ENCODE measurements around the gene SYPL1. TPM values are rescaled to one million over a fixed set of nuclear protein-coding genes. Genes with fewer than 3 reads are reported as not detected.

SYPL1 gene
- polyA plus RNA-seq, 1 donor from 2014 or later: 17.4 TPM

DNA sequence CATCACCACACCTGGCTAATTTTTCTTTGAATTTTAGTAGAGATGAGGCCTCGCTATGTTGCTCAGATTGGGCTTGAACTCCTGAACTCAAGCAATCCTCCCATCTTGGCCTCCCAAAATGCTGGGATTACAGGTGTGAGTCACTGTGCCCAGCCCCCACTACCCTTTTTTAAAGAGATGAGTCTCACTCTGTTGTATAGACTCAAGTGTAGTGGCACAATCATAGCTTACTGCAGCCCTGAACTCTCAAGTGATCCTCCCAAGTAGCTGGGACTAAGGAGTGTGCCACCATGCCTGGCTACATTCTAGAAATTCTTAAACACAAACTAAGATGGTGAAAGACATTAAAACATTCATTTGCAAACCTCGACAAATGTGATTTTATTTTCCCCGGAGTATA is 12.6 kb downstream of the SYPL1 start:
- H3K79me2 ChIP-seq (replicated peaks; ENCODE audit: insufficient read depth, low read length): peaks cover 5% of the 10 kb centered on the region

DNA sequence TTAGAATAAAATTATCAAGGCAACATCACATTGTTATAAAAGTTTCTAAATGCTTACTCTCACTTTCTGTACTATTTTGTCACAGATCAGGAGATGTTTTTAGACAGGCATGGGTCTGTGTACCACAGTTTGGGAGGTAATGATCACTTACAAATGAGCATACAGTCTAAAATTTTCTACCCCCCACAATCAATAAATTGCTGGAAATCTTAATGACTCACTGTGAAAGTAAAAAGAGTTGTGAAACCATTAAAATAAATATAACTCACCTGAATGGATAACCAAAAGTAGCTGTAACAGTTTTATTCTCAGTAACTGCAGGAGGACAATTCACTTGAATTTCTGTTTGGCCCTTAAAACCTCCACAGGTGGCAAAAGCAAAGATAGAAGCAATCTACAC is 13.2 kb downstream of the SYPL1 start:
- Histone ChIP-seq H3K9me2 (ENCODE audit: insufficient read depth, low read length) (no peaks in the 10 kb centered on the region), H3K9ac (ENCODE audit: low read length) (no peak overlapping the region), H3K79me2 (replicated peaks; ENCODE audit: insufficient read depth, low read length) (peaks cover 5% of the 10 kb centered on the region), H3K9me3 (ENCODE audit: low read length) (no peaks in the 10 kb centered on the region), H3K4me3 (ENCODE audit: low read length) (no peak overlapping the region), H4K20me1 (ENCODE audit: insufficient read depth) (no peaks in the 10 kb centered on the region), H3K27ac (ENCODE audit: low read length) (no peak overlapping the region), H3K27me3 (ENCODE audit: insufficient read depth, low read depth, low read length) (no peaks in the 10 kb centered on the region), H2AFZ (ENCODE audit: low read depth, low read length) (no peak overlapping the region), H3K36me3 (ENCODE audit: insufficient read depth, low read length) (no peaks in the 10 kb centered on the region), H3K4me2 (ENCODE audit: low read length) (no peak overlapping the region), H3F3A (ENCODE audit: insufficient read depth, low read length, poor library complexity, severe bottlenecking) (no peaks in the 10 kb centered on the region)
- TF ChIP-seq SMC3 (conservative IDR thresholded peaks at IDR 0.05; ENCODE audit: poor library complexity) (no peak), TAF1 (IDR thresholded peaks at IDR 0.05; ENCODE audit: low read depth) (no peak), RAD21 (conservative IDR thresholded peaks at IDR 0.05) (no peak), POLR2AphosphoS5 (IDR thresholded peaks at IDR 0.05) (no peak), EP300 (conservative IDR thresholded peaks at IDR 0.05; ENCODE audit: poor library complexity, severe bottlenecking) (no peak), EZH2 (IDR thresholded peaks at IDR 0.05; ENCODE audit: borderline replicate concordance, insufficient read depth, low read length, poor library complexity, severe bottlenecking) (no peak), MXI1 (conservative IDR thresholded peaks at IDR 0.05; ENCODE audit: poor library complexity, severe bottlenecking) (no peak)
- TF ChIP-seq, protein P1, sequence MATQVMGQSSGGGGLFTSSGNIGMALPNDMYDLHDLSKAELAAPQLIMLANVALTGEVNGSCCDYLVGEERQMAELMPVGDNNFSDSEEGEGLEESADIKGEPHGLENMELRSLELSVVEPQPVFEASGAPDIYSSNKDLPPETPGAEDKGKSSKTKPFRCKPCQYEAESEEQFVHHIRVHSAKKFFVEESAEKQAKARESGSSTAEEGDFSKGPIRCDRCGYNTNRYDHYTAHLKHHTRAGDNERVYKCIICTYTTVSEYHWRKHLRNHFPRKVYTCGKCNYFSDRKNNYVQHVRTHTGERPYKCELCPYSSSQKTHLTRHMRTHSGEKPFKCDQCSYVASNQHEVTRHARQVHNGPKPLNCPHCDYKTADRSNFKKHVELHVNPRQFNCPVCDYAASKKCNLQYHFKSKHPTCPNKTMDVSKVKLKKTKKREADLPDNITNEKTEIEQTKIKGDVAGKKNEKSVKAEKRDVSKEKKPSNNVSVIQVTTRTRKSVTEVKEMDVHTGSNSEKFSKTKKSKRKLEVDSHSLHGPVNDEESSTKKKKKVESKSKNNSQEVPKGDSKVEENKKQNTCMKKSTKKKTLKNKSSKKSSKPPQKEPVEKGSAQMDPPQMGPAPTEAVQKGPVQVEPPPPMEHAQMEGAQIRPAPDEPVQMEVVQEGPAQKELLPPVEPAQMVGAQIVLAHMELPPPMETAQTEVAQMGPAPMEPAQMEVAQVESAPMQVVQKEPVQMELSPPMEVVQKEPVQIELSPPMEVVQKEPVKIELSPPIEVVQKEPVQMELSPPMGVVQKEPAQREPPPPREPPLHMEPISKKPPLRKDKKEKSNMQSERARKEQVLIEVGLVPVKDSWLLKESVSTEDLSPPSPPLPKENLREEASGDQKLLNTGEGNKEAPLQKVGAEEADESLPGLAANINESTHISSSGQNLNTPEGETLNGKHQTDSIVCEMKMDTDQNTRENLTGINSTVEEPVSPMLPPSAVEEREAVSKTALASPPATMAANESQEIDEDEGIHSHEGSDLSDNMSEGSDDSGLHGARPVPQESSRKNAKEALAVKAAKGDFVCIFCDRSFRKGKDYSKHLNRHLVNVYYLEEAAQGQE (IDR thresholded peaks at IDR 0.05; ENCODE audit: borderline replicate concordance): no peak
- TF ChIP-seq, protein P2, sequence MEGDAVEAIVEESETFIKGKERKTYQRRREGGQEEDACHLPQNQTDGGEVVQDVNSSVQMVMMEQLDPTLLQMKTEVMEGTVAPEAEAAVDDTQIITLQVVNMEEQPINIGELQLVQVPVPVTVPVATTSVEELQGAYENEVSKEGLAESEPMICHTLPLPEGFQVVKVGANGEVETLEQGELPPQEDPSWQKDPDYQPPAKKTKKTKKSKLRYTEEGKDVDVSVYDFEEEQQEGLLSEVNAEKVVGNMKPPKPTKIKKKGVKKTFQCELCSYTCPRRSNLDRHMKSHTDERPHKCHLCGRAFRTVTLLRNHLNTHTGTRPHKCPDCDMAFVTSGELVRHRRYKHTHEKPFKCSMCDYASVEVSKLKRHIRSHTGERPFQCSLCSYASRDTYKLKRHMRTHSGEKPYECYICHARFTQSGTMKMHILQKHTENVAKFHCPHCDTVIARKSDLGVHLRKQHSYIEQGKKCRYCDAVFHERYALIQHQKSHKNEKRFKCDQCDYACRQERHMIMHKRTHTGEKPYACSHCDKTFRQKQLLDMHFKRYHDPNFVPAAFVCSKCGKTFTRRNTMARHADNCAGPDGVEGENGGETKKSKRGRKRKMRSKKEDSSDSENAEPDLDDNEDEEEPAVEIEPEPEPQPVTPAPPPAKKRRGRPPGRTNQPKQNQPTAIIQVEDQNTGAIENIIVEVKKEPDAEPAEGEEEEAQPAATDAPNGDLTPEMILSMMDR (IDR thresholded peaks at IDR 0.05; ENCODE audit: poor library complexity, severe bottlenecking): no peak

More for the DNA sequence above, 12.6 kb downstream of the SYPL1 start:
- H3K36me3 ChIP-seq (ENCODE audit: insufficient read depth, low read length): no peaks in the 10 kb centered on the region
- H3K4me3 ChIP-seq (ENCODE audit: low read length): no peak overlapping the region
- H3K9ac ChIP-seq (ENCODE audit: low read length): no peak overlapping the region
- H3K9me3 ChIP-seq (ENCODE audit: low read length): no peaks in the 10 kb centered on the region
- no peak overlapping the region for H3K4me2 ChIP-seq (ENCODE audit: low read length)
- TF ChIP-seq TAF1 (IDR thresholded peaks at IDR 0.05; ENCODE audit: low read depth) (no peak), EP300 (conservative IDR thresholded peaks at IDR 0.05; ENCODE audit: poor library complexity, severe bottlenecking) (no peak), MXI1 (conservative IDR thresholded peaks at IDR 0.05; ENCODE audit: poor library complexity, severe bottlenecking) (no peak), EZH2 (IDR thresholded peaks at IDR 0.05; ENCODE audit: borderline replicate concordance, insufficient read depth, low read length, poor library complexity, severe bottlenecking) (no peak), POLR2AphosphoS5 (IDR thresholded peaks at IDR 0.05) (no peak), RAD21 (conservative IDR thresholded peaks at IDR 0.05) (no peak), SMC3 (conservative IDR thresholded peaks at IDR 0.05; ENCODE audit: poor library complexity) (no peak)
- TF ChIP-seq, protein P1 (IDR thresholded peaks at IDR 0.05; ENCODE audit: borderline replicate concordance): no peak
- TF ChIP-seq, protein P2 (IDR thresholded peaks at IDR 0.05; ENCODE audit: poor library complexity, severe bottlenecking): no peak
- H4K20me1 ChIP-seq (ENCODE audit: insufficient read depth): no peaks in the 10 kb centered on the region
- H2AFZ ChIP-seq (ENCODE audit: low read depth, low read length): no peak overlapping the region
- no peak overlapping the region for H3K27ac ChIP-seq (ENCODE audit: low read length)
- no peaks in the 10 kb centered on the region for H3K27me3 ChIP-seq (ENCODE audit: insufficient read depth, low read depth, low read length)
- H3K9me2 ChIP-seq (ENCODE audit: insufficient read depth, low read length): no peaks in the 10 kb centered on the region
- no peaks in the 10 kb centered on the region for H3F3A ChIP-seq (ENCODE audit: insufficient read depth, low read length, poor library complexity, severe bottlenecking)
